Umbilical cord (tissue), 2 donors: Measurements from ENCODE around the gene B4GALT2. TPM values are rescaled to one million over a fixed set of nuclear protein-coding genes. Genes with fewer than 3 reads are reported as not detected.

Experiments
- DNase-seq: peaks from one replicate; pipeline ENCODE4 v3.0.0-alpha.2; 2015; ENCODE audit warnings: low spot score
- total RNA-seq: library from RNA; depleted of rRNA; stranded (reverse); fragments of >200 nt; gene quantifications from one replicate; pipeline ENCODE4 v1.2.3, GENCODE V29; 2014; ENCODE audit warnings: low replicate concordance; ENCODE audit not compliant: insufficient read depth

The B4GALT2 gene, protein sequence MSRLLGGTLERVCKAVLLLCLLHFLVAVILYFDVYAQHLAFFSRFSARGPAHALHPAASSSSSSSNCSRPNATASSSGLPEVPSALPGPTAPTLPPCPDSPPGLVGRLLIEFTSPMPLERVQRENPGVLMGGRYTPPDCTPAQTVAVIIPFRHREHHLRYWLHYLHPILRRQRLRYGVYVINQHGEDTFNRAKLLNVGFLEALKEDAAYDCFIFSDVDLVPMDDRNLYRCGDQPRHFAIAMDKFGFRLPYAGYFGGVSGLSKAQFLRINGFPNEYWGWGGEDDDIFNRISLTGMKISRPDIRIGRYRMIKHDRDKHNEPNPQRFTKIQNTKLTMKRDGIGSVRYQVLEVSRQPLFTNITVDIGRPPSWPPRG
- 74.9 TPM for total RNA-seq

DNA sequence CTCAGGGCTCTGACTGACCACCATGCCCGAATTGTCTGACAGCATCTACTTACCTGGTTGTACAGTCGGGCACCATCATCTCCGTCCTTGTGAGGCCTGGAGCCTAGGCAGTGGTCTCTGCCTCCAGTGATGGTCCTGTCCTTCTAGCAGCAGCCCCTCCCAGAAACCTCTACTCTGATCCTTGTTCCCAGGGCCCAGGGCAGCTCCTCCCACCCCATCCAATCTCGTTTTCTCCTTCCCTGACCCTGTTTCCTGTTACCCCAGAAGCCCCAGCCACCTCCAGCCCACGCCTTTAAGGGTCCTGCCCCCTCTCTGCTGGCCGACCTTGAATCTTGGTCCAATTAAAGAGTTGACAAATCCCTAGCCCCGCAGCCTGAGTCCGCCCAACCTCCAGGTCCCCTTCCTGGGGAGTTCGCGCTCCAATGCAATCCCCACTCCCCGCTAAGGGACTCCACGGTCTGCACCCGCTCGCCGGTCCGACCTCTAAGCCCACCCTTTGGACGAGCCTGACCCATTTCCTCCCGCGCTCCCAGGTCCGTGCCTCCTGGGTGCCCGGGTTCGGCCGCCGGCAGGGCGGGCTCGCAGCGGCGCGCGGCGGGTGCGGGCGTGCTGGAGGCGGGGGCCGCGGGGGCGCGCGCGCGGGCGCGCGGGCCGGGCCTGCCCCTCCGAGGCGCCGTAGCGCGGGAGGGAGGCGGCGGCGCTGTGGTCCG lies at the start of gene B4GALT2:
B4GALT2 (plus strand) TSS at position 660 of the 710 bp plus-strand sequence. CDS start 1,951 bp downstream, outside the sequence.
- DNase-seq, result peak; percentile 44

DNA sequence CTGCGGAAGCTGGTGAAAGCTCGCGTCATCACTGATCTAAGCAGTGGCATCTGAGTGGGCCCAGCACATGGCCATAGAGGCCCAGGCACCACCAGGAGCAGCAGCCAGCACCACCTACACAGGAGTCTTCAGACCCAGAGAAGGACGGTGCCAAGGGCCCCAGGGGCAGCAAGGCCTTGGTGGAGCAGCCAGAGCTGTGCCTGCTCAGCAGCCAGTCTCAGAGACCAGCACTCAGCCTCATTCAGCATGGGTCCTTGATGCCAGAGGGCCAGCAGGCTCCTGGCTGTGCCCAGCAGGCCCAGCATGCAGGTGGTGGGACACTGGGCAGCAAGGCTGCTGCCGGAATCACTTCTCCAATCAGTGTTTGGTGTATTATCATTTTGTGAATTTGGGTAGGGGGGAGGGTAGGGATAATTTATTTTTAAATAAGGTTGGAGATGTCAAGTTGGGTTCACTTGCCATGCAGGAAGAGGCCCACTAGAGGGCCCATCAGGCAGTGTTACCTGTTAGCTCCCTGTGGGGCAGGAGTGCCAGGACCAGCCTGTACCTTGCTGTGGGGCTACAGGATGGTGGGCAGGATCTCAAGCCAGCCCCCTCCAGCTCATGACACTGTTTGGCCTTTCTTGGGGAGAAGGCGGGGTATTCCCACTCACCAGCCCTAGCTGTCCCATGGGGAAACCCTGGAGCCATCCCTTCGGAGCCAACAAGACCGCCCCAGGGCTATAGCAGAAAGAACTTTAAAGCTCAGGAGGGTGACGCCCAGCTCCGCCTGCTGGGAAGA lies 48.7 kb upstream of the B4GALT2 start:
- DNase-seq, result no peak

DNA sequence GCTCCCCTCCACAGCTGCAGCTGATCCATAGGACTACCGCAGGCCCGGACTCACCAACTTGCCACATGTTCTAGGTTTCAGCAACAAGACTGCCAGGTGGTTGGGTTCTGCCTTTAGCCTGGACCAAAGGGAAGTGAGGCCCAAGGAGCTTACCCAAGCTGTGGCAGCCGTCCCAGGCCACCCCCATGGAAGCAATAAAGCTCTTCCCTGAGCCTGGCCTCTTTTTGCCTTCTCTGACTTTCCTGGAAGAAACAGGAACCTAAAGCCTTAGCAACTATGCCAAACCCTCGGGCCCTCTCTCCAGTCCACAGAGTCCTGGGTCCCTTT lies 48.1 kb upstream of the B4GALT2 start:
- peak; percentile 15 for DNase-seq

DNA sequence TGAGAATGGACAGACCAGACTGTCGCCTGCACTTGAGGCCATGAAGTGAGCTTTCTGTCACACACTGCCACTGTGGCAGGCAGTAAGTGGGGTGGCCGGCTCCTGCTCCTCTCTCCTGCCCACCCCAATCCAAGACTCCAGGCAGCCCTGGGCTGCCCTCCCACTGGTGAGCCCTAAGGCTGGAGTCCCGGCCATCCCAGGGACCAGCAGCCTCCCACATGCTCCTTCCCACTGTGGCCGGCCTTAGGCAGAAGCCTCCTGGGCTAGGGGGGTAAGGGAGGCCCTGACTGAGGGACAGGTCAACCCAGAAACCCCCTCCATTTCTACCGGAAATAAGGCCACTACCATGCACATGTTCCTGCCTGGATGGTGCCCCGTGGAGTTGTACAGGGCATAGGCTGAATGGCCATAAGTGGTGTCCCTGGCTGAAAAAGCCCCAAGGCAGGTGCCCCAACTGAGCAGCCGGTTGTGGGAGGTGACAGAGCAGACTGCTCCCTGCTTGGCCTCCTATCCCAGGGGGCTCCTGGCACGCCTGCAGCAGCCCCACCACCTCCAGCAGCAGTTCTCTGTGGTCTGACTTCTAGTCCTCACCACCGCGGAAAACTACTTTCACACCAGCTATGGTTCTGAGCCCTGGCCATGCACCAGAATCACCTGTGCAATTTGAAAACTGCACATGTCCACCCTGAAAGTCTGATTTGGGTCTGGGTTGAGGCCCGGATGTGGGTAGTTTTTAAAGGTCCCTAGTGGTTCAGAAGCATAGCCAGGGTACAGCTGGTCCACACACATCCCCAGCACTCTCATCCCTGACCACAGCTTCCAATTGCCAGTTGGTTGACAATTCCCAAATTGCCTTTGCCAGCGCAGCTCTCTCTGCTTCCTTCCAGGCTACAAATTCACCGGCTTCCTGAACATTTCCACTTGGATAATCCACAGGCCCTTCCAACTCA lies 47.0 kb upstream of the B4GALT2 start:
- no peak for DNase-seq

DNA sequence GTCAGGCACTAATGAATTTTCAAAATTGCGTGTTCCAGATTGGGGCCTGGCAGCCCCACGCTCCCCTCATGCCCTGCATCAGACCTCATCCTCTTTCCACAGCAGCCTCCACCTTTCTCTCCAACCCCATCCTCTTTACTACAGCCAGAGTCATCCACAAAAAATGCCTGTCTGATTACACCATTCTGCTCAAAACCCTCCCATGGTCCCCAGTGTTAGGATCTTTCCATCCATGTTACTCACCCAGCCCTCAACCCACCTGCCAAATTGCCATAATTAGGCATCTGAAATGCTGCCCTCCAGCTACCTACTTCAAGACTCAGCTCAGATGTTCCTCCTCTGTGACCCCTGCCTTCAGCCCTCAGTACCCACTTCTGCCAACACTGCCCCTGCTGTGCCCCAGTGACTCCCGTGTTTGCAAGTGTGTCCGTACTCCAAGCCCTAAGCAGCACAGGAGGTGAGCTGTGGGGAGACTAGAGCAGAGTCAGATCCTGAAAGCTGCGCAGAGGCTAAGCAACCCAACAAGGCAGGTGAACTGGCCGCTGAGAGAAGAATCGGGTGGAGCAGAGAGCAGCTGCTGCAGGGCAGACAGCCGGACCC lies 46.1 kb upstream of the B4GALT2 start:
- no peak for DNase-seq

DNA sequence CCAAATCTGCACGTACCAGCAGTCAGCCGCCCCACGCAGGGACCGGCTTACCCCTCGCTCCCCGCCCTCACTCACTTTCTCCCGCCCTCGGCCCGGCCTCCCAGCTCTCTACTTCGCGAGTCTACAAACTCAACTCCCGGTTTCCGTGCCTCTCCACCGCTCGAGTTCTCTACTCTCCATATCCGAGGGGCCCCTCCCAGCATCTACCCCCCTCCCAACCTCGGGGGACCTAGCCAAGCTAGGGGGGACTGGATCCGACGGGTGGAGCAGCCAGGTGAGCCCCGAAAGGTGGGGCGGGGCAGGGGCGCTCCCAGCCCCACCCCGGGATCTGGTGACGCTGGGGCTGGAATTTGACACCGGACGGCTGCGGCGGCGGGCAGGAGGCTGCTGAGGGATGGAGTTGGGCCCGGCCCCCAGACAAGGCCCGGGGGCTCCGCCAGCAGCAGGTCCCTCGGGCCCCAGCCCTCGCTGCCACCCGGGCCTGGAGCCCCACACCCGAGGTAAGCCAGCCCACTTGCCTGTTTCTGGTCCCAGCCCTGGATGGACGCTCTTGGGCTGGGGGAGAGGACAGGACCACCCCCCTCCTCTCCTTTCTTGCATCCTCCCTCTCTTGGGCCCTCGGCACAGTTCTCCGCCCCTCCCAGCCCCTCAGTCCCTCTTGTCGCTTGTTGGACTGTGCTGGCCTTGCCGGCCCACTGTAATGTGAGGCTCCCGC lies 45.5 kb upstream of the B4GALT2 start, which contains the start of gene ARTN:
ARTN (plus strand) TSS at position 416 of the 715 bp plus-strand sequence. CDS start 1,856 bp downstream, outside the sequence.
- DNase-seq, result peak; percentile 41

DNA sequence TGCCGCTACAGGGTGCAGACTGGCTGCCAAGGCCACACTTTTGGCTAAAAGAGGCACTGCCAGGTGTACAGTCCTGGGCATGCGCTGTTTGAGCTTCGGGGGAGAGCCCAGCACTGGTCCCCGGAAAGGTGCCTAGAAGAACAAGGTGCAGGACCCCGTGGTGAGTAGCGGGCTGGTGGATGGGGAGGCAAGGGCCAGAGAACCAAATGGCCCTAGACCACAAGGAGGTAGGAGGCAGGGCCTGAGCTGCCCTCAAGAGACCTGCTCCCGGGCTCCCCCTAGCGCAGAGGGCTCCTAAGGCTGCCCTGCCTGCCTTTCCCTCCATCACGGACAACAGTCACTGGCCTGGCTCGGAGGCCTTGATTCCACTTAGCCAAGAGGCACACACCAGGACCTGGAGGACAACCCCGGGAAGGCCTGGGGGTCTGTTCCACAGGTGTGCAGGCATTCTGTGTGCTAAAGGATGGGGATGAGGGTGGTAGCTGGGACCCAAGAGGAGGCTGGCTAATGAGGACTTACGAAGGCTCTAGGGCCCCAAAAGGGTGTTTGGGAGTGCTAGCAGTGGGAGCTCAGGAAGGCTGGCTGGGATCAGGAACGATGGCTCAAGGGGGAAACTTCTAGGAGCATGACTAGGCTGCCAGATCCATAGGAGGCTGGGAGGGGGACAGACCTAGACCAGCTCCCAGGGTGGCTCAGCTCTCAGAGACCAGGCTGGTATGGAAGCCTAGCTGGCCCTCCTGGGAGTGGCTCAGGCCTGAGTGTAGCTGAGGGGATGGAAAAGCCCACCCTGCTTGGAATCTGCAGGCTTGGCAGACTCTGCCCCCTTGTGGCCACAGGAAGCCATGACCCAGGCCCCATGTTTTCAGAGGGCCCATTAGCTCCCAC lies 44.7 kb upstream of the B4GALT2 start:
- peak; percentile 52 for DNase-seq

DNA sequence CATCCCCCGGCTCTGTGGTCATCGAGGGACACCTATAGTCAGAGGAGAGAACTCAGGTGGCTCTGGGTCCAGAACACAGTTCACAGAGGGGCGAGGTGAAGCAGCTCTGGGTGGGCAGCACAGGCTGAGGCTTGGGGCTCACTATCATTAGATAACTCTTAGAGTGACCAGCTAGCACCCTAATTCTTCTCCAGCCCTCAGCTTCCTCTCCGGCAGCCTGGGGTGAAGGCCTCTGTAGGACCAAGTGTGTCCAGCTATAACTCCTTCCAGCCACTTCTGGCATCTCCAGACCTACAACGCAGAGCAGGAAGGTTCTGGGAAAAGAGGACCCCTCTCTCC lies 44.1 kb upstream of the B4GALT2 start:
- DNase-seq, result no peak

DNA sequence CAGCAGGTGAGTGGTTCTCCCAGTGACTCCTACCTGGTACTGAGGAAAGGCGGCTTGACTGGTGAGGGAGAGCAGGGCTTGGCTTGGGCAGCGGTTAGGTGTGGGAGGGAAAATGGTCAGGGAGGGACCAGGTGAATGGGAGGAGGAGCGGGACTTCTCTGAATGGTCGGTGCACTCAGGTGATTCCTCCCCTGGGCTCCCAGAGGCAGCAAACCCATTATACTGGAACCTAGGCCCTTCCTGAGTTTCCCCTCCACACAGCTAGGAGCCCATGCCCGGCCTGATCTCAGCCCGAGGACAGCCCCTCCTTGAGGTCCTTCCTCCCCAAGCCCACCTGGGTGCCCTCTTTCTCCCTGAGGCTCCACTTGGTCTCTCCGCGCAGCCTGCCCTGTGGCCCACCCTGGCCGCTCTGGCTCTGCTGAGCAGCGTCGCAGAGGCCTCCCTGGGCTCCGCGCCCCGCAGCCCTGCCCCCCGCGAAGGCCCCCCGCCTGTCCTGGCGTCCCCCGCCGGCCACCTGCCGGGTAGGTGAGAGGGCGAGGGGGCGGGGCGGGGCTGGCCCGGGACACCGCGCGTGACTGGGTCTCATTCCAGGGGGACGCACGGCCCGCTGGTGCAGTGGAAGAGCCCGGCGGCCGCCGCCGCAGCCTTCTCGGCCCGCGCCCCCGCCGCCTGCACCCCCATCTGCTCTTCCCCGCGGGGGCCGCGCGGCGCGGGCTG lies 43.1 kb upstream of the B4GALT2 start:
- no peak for DNase-seq

DNA sequence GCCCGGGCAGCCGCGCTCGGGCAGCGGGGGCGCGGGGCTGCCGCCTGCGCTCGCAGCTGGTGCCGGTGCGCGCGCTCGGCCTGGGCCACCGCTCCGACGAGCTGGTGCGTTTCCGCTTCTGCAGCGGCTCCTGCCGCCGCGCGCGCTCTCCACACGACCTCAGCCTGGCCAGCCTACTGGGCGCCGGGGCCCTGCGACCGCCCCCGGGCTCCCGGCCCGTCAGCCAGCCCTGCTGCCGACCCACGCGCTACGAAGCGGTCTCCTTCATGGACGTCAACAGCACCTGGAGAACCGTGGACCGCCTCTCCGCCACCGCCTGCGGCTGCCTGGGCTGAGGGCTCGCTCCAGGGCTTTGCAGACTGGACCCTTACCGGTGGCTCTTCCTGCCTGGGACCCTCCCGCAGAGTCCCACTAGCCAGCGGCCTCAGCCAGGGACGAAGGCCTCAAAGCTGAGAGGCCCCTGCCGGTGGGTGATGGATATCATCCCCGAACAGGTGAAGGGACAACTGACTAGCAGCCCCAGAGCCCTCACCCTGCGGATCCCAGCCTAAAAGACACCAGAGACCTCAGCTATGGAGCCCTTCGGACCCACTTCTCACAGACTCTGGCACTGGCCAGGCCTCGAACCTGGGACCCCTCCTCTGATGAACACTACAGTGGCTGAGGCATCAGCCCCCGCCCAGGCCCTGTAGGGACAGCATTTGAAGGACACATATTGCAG lies 42.4 kb upstream of the B4GALT2 start:
- DNase-seq, result no peak

DNA sequence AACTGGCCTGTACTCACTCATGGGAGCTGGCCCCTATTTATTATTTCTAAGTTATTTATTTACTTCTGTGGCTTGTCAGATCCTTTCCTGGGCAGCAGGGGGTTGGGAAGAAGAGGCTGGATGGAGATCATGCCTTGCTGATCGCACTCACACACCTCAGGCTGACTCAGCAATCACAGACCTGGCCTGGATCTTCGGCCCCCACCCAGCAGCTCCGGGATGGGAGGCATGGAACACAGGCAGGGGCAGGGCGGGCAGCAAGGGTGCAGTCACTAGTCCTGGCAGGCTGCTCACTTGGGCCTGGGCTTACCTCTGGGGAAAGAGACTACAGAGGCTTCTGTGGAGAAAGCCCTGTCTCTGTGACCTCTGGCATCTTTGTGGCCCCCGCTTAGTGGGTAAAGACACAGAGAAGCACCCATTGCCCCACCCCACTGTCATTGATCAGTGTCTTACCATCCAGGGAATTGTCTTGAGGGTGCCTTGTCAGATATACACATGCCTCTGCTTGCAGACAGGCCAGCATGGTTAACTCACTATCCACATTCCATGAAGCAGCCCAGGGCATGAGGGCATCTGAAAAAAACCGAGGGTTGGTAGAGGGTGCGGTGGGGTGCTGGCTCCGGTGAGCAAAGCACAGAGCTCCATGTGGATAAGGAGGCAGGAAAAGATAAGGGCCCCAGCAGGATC lies 41.7 kb upstream of the B4GALT2 start:
- DNase-seq, result no peak

DNA sequence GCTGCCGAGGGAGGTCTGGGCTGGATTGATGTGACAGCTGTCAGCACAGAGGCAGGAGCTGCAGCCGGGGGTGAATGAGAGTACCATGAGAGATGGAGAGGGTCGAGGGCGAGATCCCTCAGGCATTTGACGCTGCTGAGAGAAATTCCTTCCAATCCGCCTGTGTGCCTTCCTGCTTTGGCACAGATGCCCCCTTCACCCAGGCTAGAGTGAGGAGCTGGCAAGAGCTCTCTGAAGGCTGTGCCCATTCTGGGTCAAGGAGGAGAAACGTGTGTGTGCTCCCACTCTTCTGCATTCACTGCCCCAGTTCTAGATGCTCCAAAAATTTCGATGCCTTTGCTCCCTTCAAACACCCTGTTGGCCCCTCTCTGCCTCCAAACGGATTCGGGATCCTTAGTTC lies 40.6 kb upstream of the B4GALT2 start:
- DNase-seq, result no peak

DNA sequence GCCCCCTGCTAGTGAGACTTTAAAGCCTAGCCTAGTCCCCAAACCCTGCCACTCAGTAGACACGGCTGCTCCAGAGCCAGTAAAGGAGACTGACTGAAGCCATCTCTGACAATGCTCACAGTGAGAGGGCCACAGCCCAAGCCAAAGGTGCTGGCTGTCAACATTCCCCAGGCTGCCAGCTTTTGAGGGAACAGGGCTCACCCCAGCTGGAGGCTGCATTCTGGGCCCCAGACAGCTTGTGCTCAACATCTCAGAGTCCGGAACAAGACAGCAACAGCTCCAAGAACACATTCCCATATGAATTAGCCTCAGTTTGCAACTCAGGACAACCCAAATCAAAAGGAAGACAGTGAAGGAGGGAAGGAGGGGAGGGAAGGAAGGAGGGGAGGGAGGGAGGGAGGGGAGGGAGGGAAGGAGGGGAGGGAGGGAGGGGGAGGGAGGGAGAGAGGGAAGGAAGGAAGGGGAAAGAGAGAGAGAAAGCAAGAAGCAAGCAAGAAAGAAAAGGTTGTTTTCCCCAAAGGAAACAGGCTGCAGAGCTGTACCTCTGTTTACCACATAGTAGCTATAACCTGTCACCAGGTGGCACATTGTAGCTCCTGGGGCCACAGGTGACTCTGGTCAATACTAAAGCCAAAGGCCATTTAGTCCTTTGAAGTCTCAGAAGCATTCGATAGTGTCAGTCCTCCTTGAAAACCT lies 40.0 kb upstream of the B4GALT2 start:
- DNase-seq, result no peak

DNA sequence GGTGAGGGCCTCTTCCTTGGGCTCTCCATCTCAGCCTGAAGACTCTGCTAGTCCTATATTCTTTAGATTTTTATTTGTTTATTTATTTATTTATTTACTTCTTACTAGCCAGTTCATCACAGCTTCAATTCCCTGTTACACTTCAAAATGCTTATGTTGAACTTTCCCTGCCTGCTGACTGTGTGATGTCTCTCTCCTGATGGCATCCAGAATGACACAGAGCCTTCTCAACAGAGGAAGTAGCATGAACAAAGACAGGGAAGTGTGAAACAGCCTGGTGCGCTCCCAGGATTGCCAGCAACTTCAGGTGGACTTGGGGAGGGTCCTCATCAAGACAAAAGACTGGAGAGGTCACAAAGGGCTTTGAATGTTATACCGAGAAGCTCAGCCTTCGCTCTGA lies 36.6 kb upstream of the B4GALT2 start:
- DNase-seq, result no peak

DNA sequence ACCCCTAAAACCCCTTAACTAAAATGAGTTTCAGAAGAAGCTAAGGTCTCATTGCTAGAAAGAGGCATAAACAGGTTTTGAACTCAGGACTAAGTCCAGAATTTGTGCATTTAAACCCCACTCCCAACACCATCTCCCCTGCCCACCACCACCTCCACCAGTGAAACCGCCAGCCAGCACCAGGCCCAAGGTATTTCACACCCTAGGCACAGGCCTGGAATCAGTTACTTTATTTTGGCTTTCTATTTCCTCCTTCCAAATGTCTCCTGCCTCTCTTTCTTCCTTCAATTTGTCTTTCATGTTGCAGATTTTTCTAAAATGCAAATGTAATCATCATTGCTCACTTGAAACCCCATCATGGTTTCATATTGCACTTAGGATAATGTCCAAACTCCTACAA lies 34.1 kb upstream of the B4GALT2 start:
- no peak for DNase-seq

DNA sequence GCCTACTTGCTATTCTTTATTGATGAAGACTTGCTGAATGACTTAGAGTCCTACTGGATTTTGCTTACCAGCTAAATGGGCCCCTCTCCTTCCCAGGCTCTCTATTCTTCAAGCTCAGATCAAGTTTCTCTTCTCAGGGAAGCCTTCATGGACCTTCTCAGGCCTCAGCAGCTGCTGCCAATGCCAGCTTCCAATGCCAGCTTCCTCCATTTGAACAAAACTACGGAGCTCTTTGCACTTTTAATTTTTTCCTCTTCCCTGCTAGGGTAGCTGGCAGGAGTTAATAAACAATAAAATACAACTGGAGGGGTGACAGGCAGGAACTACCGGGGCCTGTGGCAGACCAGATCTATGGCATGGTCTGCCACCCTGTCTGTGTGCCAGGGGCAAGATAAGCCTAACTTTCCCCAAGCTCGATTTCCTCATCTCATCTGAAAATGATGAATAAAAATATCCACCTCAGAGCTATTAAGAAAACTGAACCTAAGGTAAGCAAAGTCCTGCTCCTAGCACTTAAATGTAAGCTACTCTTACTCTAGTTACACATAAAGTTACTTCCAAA lies 33.3 kb upstream of the B4GALT2 start:
- DNase-seq, result no peak
